HG03108 (cell line): ENCODE measurements around the gene CYB5D1.

ENCODE experiments used
- ATAC-seq: cut with Tn5 transposase; IDR thresholded peaks from one replicate; pipeline ENCODE4 v1.9.1; 2021; ENCODE audit warnings: moderate library complexity; ENCODE audit not compliant: unreplicated experiment

Gene CYB5D1

GRCh38 chr17:7833011-7833794 is 24.6 kb upstream of the CYB5D1 start:
- ATAC-seq: no peak

GRCh38 chr17:7833795-7834541 is 23.8 kb upstream of the CYB5D1 start, which contains the start of gene KDM6B:
KDM6B (plus strand) TSS chr17:7834217; CDS start chr17:7845555, 11,338 bp downstream.
- peak; percentile 42 for ATAC-seq

GRCh38 chr17:7834542-7834956 is 23.3 kb upstream of the CYB5D1 start:
- ATAC-seq: no peak

DNA sequence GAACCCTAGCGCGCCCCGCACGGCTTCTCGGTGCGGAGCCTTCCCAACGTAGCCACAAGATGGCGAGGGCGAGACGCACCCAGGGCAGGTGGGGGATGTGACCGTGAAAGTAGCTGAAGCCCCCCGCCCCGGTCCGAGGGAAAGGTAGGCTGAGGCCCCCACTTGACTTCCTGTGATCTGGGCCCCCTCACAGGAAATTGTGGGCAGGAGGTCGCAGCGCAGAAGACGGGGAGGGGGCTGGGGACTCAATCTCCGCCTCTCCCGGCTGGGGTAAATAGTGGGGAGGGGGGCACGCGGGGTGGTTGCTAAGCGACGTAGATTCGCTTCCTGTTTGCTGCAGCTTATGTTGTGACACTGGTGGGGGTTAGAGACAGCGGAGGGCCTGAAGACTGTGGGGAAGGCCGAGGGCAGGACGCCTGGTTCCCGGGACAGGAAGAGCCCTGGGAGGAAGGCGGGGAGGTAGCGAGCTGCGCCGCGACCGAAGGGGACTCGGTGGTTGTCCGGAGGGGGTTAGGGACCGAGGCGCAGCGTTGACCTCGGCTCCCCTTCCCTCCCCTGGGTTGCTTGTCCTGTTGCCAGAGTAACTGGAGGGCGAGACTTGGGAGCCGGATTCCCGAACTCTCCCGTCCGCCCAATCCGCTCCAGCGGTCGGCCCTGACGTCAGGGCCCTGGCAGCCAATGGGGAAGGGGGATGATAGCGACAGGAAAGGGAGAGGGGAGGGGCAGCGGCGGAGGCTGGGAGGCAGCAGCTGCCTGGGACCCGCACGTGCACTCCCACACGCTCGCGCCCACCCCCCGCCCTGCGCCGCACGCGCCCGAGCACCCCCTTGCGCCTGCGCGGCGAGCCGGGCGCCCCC is 22.6 kb upstream of the CYB5D1 start:
- ATAC-seq: peak; percentile 45

DNA sequence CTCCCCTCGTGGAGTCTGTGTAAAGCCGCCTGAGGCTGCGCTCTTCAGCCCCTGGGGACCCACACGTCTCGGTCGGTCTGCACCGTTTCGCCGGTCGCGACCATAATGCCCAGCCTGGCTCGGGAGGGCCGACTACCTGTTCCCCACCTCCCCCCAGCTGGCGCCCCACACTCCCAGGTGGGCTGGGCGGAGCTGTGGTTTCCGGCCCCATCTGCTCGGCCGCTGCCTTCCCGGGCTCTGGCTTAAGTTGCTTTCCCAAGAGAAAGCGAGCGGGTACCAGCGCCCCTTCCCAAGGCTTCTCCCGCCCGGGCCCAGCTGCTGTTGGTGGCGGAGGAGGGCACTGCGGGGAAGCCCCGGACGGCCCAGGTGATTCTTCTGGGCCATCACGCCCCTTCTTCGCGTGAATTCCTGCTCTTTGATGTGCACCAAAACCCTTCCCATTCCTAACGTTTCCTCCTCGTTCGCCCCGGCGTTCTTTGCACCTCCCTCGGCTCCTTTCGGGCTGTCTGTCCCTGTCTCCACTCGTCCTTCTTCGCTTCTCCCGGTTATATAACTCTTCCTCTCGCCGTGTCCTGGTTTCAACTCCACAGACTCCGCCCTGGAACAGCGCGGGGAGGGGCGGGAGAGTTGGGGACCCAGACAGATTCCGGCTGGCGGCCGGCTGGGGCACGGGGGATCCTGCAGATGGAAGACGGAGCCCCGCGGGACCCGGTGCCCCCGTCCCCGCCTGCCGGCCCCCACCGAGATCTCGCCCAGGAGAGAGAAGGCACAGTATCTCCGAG is 21.8 kb upstream of the CYB5D1 start:
- peak; percentile 24 for ATAC-seq

GRCh38 chr17:7836596-7837407 is 21.0 kb upstream of the CYB5D1 start:
- no peak for ATAC-seq

GRCh38 chr17:7837408-7838088 is 20.3 kb upstream of the CYB5D1 start:
- no peak for ATAC-seq

DNA sequence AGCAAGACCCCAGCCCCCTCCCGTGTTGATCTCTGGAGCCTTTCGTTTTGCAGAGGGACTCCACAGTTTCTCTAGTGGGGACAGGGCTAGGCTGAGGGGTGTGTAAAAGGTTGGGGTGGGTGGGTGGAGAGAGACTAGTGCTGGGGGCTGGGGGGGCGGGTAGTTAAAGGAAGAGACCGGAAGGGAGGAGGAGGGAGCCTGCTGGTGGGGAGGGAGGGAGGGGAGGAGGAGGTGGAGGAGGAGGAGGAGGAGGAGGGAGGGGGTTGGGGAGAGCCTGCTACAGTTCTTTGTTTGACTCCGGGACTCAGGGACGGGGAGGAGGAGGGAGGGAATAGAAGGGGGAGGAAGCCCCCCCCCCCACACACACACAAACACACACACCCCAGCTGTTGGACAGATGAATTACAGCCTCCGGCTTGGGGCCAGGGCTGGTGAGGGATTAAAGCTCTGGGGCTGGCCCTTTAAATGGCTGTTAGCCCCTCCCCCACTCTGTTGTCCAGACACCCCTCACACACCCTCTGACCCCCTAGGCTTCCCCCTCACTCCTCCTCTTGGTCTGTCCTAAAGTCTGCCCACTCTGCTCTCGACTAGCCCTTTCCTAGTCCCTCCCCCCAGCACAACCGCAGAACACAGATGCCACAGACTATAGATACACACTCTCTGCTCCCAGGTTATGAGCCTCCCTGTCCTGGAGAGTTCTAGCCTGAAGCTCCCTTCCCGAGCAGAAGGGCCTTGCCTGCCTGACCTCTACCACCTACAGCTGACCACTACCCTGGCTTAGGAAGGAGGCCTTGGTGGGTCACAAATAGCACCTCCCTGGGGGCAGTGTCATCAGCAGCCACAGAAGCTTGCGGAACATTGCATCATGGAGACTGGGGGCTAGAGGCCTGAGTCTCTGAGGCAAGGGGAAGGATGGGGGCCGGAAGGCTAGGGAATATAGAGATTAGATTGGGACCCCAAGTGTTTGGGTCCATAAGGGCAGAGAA is 19.4 kb upstream of the CYB5D1 start:
- no peak for ATAC-seq

DNA sequence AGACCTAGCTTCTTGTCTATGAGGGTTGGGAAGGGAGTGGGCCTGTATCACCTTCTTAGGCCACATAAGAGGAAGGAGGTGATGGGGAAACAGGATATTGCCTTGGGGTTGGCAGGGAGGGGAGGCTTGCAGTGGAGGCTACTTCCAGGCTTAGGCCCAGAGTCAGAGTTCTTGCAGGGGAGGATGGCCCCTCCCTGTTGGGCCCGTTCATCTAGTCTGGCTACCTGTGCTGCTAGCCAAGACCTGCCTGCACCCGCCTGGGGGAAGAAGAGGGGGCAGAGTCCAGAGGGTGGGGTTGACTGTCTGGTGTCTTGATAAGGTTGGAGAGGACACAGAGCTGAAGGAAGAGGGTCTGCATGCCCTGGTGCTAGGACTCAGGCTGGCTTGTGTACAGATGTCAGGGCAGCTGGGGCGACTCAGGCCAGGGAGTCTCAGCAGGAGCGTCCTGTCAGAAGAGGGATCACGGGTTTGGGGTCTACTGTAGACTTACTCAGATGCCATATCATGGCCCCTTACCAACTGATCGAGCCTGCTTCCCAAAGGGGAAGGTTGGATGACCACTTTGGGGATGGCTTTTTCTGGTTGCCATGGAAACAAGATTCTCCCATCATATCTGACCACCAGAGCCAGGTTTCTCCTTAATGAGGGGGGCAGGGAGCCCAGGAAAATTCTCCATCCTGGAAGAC is 18.5 kb upstream of the CYB5D1 start:
- no peak for ATAC-seq

DNA sequence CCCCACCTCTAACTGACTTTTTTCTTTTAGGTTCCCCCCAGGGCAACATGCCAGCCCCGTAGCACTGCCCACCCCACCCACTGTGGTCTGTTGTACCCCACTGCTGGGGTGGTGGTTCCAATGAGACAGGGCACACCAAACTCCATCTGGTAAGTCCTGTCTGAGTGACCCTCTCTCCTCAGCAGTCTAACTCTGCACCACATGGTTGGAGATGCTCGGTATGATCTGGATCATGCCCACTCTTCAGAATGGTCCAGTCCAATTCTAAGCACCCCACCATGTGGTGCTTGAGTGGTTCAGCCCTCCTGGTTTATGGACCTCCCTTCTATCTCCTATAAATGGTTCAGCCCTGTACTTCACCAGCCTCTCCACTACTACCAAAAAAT is 17.9 kb upstream of the CYB5D1 start:
- ATAC-seq: no peak

DNA sequence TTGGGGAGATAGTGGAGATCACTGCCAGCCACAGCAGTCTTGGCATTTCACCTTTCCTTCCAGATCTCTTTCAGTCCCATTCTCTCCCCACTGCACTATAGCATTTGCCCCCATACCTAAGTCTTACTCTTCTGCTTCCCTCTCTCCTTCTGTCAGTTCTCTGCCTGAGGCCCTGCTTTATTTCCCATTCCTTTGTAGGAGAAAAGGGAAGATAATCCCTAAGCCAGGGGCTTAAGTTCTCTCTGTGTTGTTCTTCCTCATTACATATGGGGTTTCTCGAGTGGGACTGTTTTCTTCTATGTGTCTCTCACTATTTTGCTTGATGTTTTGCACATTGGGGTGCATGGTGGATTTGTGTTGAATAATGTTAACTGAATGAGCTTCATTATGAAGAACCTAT is 17.4 kb upstream of the CYB5D1 start:
- ATAC-seq: no peak

GRCh38 chr17:7840875-7841274 is 16.9 kb upstream of the CYB5D1 start:
- no peak for ATAC-seq

DNA sequence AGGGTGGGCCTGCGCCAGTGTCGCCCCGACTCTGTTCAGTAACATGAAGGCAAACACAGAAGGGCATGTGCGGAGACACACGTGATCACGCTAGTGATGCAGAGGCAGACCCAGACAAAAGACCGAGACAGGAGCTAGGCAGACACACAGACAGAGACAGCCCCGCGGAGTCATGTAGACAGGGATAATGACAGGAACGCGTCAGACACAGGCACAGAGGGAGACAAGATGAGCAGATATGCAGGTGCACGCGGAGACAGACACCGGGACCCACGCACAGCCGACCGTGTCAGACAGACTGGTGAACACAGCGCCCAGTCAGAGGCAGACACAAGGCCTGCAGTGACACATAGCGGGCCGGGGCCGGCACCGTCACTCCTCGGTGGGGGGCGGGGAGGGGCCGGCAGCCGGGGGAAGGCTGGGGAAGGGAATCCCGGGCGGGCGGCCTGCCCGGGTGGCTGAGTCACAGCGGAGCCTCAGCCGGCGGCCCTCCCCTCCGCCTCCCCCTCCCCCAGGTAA is 16.3 kb upstream of the CYB5D1 start:
- ATAC-seq: peak; percentile 13

GRCh38 chr17:7841915-7842379 is 15.9 kb upstream of the CYB5D1 start:
- peak; percentile 19 for ATAC-seq

- peak; percentile 20 for ATAC-seq
Measured at GRCh38 chr17:7842380-7843256, 15.2 kb upstream of the CYB5D1 start.

GRCh38 chr17:7843257-7843535 is 14.6 kb upstream of the CYB5D1 start:
- no peak for ATAC-seq
